DND-41 (cell line): Measurements from ENCODE around the gene PDXDC1.
A peak's percentile ranks its signal among the peaks of the same experiment; 100 is the strongest.
"Not testable (repeated sequence)": the region's sequence is repeated elsewhere in the genome, so short reads cannot be mapped to it uniquely, and the experiment has no call there.

Experiments
- ATAC-seq: fragments of 200-7000 bp; cut with Tn5 transposase; 3 replicates; pipeline ENCODE4 v1.9.1; 2021; ENCODE audit warnings: low read depth; ENCODE audit not compliant: insufficient read depth
- DNase-seq: peaks from one replicate; pipeline ENCODE4 v3.0.0-alpha.2; 2020
- H2AFZ ChIP-seq: 2 replicates; pipeline ENCODE4 v1.6.0; 2012; ENCODE audit warnings: low read depth, low read length
- H3K27ac ChIP-seq: 2 replicates; pipeline ENCODE4 v1.5.1; 2012; ENCODE audit warnings: low read length, inconsistent platforms
- H3K27me3 ChIP-seq: fragments of 200-600 bp; sonication (generic); 2 replicates; pipeline ENCODE4 v1.6.0; 2012; ENCODE audit warnings: low read length, mild to moderate bottlenecking, inconsistent platforms; ENCODE audit not compliant: insufficient read depth, poor library complexity
- H3K36me3 ChIP-seq: 2 replicates; pipeline ENCODE4 v1.5.1; 2012; ENCODE audit warnings: low read length, inconsistent platforms; ENCODE audit not compliant: insufficient read depth
- H3K4me1 ChIP-seq: 2 replicates; pipeline ENCODE4 v1.5.1; 2012; ENCODE audit warnings: mild to moderate bottlenecking, low read length; ENCODE audit not compliant: insufficient read depth
- H3K4me2 ChIP-seq: 2 replicates; pipeline ENCODE4 v1.6.0; 2012; ENCODE audit warnings: mild to moderate bottlenecking, moderate library complexity, low read length, inconsistent platforms; ENCODE audit not compliant: insufficient read depth
- H3K4me3 ChIP-seq, 2 experiments: fragments of 200-600 bp in 1 of 2; shearing (Covaris generic) in 1 of 2; 2 replicates each; pipeline ENCODE4 v1.5.1; 2012 to 2016; ENCODE audit warnings: inconsistent platforms in 2 of 2, low read length in 2 of 2, mild to moderate bottlenecking in 2 of 2, low read depth in 1 of 2, moderate library complexity in 1 of 2
- H3K79me2 ChIP-seq: 2 replicates; pipeline ENCODE4 v1.6.0; 2012; ENCODE audit warnings: low read length, inconsistent platforms; ENCODE audit not compliant: insufficient read depth
- H3K9ac ChIP-seq: 2 replicates; pipeline ENCODE4 v1.6.0; 2012; ENCODE audit warnings: low read depth, mild to moderate bottlenecking, inconsistent platforms, low read length, moderate library complexity
- H3K9me3 ChIP-seq: 2 replicates; pipeline ENCODE4 v1.5.1; 2012; ENCODE audit warnings: low read length, moderate library complexity, mild to moderate bottlenecking, inconsistent platforms; ENCODE audit not compliant: insufficient read depth, severe bottlenecking
- H4K20me1 ChIP-seq: 2 replicates; pipeline ENCODE4 v1.6.0; 2012; ENCODE audit warnings: low read length; ENCODE audit not compliant: insufficient read depth
- CTCF ChIP-seq: IDR thresholded peaks from 2 replicates; pipeline ENCODE4 v1.5.1; 2012; ENCODE audit warnings: borderline replicate concordance, low read length, moderate library complexity, mild to moderate bottlenecking; ENCODE audit not compliant: poor library complexity, severe bottlenecking; ENCODE audit errors: extremely low read depth
- EZH2 ChIP-seq: IDR thresholded peaks from 3 replicates; pipeline ENCODE4 v1.6.1; 2012; ENCODE audit warnings: borderline replicate concordance, low read depth, mild to moderate bottlenecking, moderate library complexity, low read length, inconsistent platforms; ENCODE audit not compliant: severe bottlenecking

Gene PDXDC1

GRCh38 chr16:15055141-15056053 is 80.6 kb downstream of the PDXDC1 start:
- H2AFZ ChIP-seq: peak overlapping the region; percentile 95
- DNase-seq (peak; percentile 27), ATAC-seq (peak; percentile 70)
- no peaks in the 10 kb centered on the region for H3K9me3 ChIP-seq
- peak overlapping the region; percentile 93 for H3K9ac ChIP-seq
- H3K27ac ChIP-seq: peak overlapping the region; percentile 78
- H4K20me1 ChIP-seq: no peaks in the 10 kb centered on the region; the same call in 1 of the 2 replicates
- H3K4me3 ChIP-seq: peak overlapping the region; percentile 93 to 98
- peaks cover 16% of the 10 kb centered on the region for H3K36me3 ChIP-seq
- TF ChIP-seq CTCF: peak; percentile 48
- no peak for TF ChIP-seq EZH2
- H3K79me2 ChIP-seq: peaks cover 42% of the 10 kb centered on the region
- H3K27me3 ChIP-seq: no peaks in the 10 kb centered on the region
- peaks cover 26% of the 10 kb centered on the region for H3K4me1 ChIP-seq
- H3K4me2 ChIP-seq: peak overlapping the region; percentile 94

- Histone ChIP-seq H3K4me1 (peaks cover 26% of the 10 kb centered on the region), H3K9me3 (no peaks in the 10 kb centered on the region), H3K4me3 (no peak overlapping the region), H3K27me3 (no peaks in the 10 kb centered on the region), H3K4me2 (no peak overlapping the region), H3K36me3 (peaks cover 40% of the 10 kb centered on the region), H3K79me2 (peaks cover 23% of the 10 kb centered on the region), H3K27ac (no peak overlapping the region), H3K9ac (no peak overlapping the region), H4K20me1 (no peaks in the 10 kb centered on the region; the same call in 1 of the 2 replicates), H2AFZ (no peak overlapping the region)
- DNase-seq (no peak), ATAC-seq (no peak)
- no peak for TF ChIP-seq EZH2
- no peak for TF ChIP-seq CTCF
Measured at GRCh38 chr16:15057681-15058417, 83.0 kb downstream of the PDXDC1 start.

- DNase-seq (no peak), ATAC-seq (no peak)
- Histone ChIP-seq H3K27me3 (no peaks in the 10 kb centered on the region), H4K20me1 (no peaks in the 10 kb centered on the region), H3K9me3 (no peaks in the 10 kb centered on the region), H3K4me3 (no peak overlapping the region), H3K79me2 (peaks cover 13% of the 10 kb centered on the region), H2AFZ (no peak overlapping the region), H3K4me1 (peaks cover 19% of the 10 kb centered on the region), H3K4me2 (no peak overlapping the region), H3K36me3 (peaks cover 46% of the 10 kb centered on the region), H3K9ac (no peak overlapping the region), H3K27ac (no peak overlapping the region)
- TF ChIP-seq CTCF (no peak), EZH2 (no peak)
Measured at GRCh38 chr16:15059324-15059723, 84.5 kb downstream of the PDXDC1 start.

GRCh38 chr16:15062085-15062810 is 87.4 kb downstream of the PDXDC1 start:
- H4K20me1 ChIP-seq, H3K79me2 ChIP-seq, H3K9me3 ChIP-seq, H3K4me3 ChIP-seq, H3K4me2 ChIP-seq, H3K9ac ChIP-seq, H3K27ac ChIP-seq, H2AFZ ChIP-seq, H3K4me1 ChIP-seq, DNase-seq, H3K27me3 ChIP-seq, ATAC-seq: not testable (repeated sequence)
- H3K36me3 ChIP-seq: peaks cover 53% of the 10 kb centered on the region

- not testable (repeated sequence) for H3K27ac ChIP-seq, H4K20me1 ChIP-seq, H3K27me3 ChIP-seq, H3K9ac ChIP-seq, H3K4me1 ChIP-seq, H3K9me3 ChIP-seq, ATAC-seq, H3K4me2 ChIP-seq, H2AFZ ChIP-seq, H3K4me3 ChIP-seq, H3K79me2 ChIP-seq, DNase-seq
- H3K36me3 ChIP-seq: peaks cover 49% of the 10 kb centered on the region
Measured at GRCh38 chr16:15065961-15066360, 91.1 kb downstream of the PDXDC1 start.
